Loucy (cell line): ENCODE results near the gene NOSIP.

ENCODE experiments used
- H2AFZ ChIP-seq: fragments of 200-600 bp; sonication (generic); 2 replicates; pipeline ENCODE4 v1.6.0; 2016; ENCODE audit warnings: antibody characterized with exemption, mild to moderate bottlenecking, low read length, moderate library complexity
- H3F3A ChIP-seq: fragments of 200-600 bp; 2 replicates; pipeline ENCODE4 v1.6.0; 2016; ENCODE audit warnings: antibody characterized with exemption, low read depth, mild to moderate bottlenecking
- H3K27me3 ChIP-seq: fragments of 200-600 bp; sonication (generic); 2 replicates; pipeline ENCODE4 v1.6.1; 2014; ENCODE audit warnings: low read length, mild to moderate bottlenecking; ENCODE audit not compliant: insufficient read depth, poor library complexity, severe bottlenecking
- H3K36me3 ChIP-seq: fragments of 200-600 bp; sonication (generic); 2 replicates; pipeline ENCODE4 v1.6.1; 2016; ENCODE audit warnings: low read length; ENCODE audit not compliant: insufficient read depth
- H3K4me1 ChIP-seq: fragments of 200-600 bp; sonication (generic); 2 replicates; pipeline ENCODE4 v1.5.1; 2014; ENCODE audit warnings: low read length, mild to moderate bottlenecking; ENCODE audit not compliant: insufficient read depth, poor library complexity, severe bottlenecking
- H3K4me2 ChIP-seq: fragments of 200-600 bp; sonication (generic); 2 replicates; pipeline ENCODE4 v1.6.0; 2014; ENCODE audit warnings: antibody characterized with exemption, low read length, low read depth, mild to moderate bottlenecking; ENCODE audit not compliant: poor library complexity, severe bottlenecking
- H3K4me3 ChIP-seq: fragments of 200-600 bp; sonication (generic); 2 replicates; pipeline ENCODE4 v1.5.1; 2014; ENCODE audit warnings: low read length, mild to moderate bottlenecking, mixed read lengths; ENCODE audit not compliant: poor library complexity, severe bottlenecking
- H3K79me2 ChIP-seq: fragments of 200-600 bp; sonication (generic); 2 replicates; pipeline ENCODE4 v1.6.1; 2014; ENCODE audit warnings: low read length; ENCODE audit not compliant: insufficient read depth
- H3K9ac ChIP-seq: fragments of 200-600 bp; sonication (generic); 2 replicates; pipeline ENCODE4 v1.6.0; 2014; ENCODE audit warnings: mild to moderate bottlenecking, low read depth, low read length, moderate library complexity; ENCODE audit not compliant: poor library complexity, severe bottlenecking
- H3K9me2 ChIP-seq: fragments of 200-600 bp; sonication (generic); replicated peaks from 2 replicates; pipeline ENCODE4 v1.6.1; 2016; ENCODE audit warnings: low read depth, low read length, mixed read lengths
- H3K9me3 ChIP-seq: fragments of 200-600 bp; sonication (generic); 2 replicates; pipeline ENCODE4 v1.6.1; 2014; ENCODE audit warnings: mild to moderate bottlenecking, antibody characterized with exemption, low read length, low read depth; ENCODE audit not compliant: insufficient read depth
- H4K20me1 ChIP-seq: fragments of 200-600 bp; sonication (generic); 2 replicates; pipeline ENCODE4 v1.6.0; 2014; ENCODE audit warnings: antibody characterized with exemption, low read length, mild to moderate bottlenecking; ENCODE audit not compliant: insufficient read depth, poor library complexity, severe bottlenecking
- CTCF ChIP-seq: fragments of 200-600 bp; sonication (generic); conservative IDR thresholded peaks from 2 replicates; pipeline ENCODE4 v1.5.1; 2014; ENCODE audit warnings: mild to moderate bottlenecking, antibody characterized with exemption, low read length
- EZH2phosphoT487 ChIP-seq: fragments of 200-600 bp; IDR thresholded peaks from 2 replicates; pipeline ENCODE4 v1.6.1; 2018; ENCODE audit warnings: antibody characterized with exemption, mild to moderate bottlenecking, moderate library complexity, borderline replicate concordance

NOSIP gene

GRCh38 chr19:49587227-49587626 lies 6.9 kb upstream of the NOSIP start:
- Histone ChIP-seq H4K20me1 (peaks cover 5% of the 10 kb centered on the region), H3K4me2 (no peak overlapping the region), H3K4me3 (no peak overlapping the region), H3F3A (peaks cover 8% of the 10 kb centered on the region; the same call in 1 of the 2 replicates), H3K4me1 (peaks cover 4% of the 10 kb centered on the region), H3K9ac (no peak overlapping the region), H3K36me3 (no peaks in the 10 kb centered on the region), H3K9me3 (no peaks in the 10 kb centered on the region), H3K9me2 (no peaks in the 10 kb centered on the region), H3K79me2 (peaks cover 11% of the 10 kb centered on the region), H3K27me3 (peaks cover 5% of the 10 kb centered on the region), H2AFZ (no peak overlapping the region)
- no peak for TF ChIP-seq CTCF
- no peak for TF ChIP-seq EZH2phosphoT487

GRCh38 chr19:49585023-49585422 lies 4.7 kb upstream of the NOSIP start:
- Histone ChIP-seq H3K4me3 (no peak overlapping the region), H3K4me1 (no peaks in the 10 kb centered on the region), H3F3A (no peaks in the 10 kb centered on the region), H3K9ac (no peak overlapping the region), H2AFZ (no peak overlapping the region), H3K9me2 (no peaks in the 10 kb centered on the region), H3K4me2 (no peak overlapping the region), H3K27me3 (no peaks in the 10 kb centered on the region), H3K79me2 (peaks cover 2% of the 10 kb centered on the region), H4K20me1 (peaks cover 2% of the 10 kb centered on the region), H3K36me3 (no peaks in the 10 kb centered on the region), H3K9me3 (no peaks in the 10 kb centered on the region)
- TF ChIP-seq CTCF: no peak
- TF ChIP-seq EZH2phosphoT487: no peak

- Histone ChIP-seq H2AFZ (no peak overlapping the region), H3K9me3 (no peaks in the 10 kb centered on the region), H3K79me2 (peaks cover 20% of the 10 kb centered on the region), H4K20me1 (peaks cover 14% of the 10 kb centered on the region), H3K4me3 (no peak overlapping the region), H3K9ac (no peak overlapping the region), H3K4me1 (peaks cover 12% of the 10 kb centered on the region), H3K36me3 (no peaks in the 10 kb centered on the region), H3K9me2 (no peaks in the 10 kb centered on the region), H3F3A (no peaks in the 10 kb centered on the region), H3K27me3 (no peaks in the 10 kb centered on the region), H3K4me2 (no peak overlapping the region)
- TF ChIP-seq CTCF (no peak), EZH2phosphoT487 (no peak)
Measured at GRCh38 chr19:49583239-49583638, 2.9 kb upstream of the NOSIP start.
